Brain microvascular endothelial cell (primary cell): ENCODE data around the gene GFPT2.

Source experiments
- DNase-seq: peaks from one replicate; pipeline ENCODE4 v3.0.0-alpha.2; 2020
- H3K27ac ChIP-seq: fragments of 250-450 bp; sonication (Bioruptor Pico); 2 replicates; pipeline ENCODE4 v1.5.1; 2020; ENCODE audit warnings: mild to moderate bottlenecking, moderate library complexity
- H3K27me3 ChIP-seq: fragments of 250-450 bp; sonication (Bioruptor Pico); replicated peaks from 2 replicates; pipeline ENCODE4 v1.5.1; 2020; ENCODE audit warnings: mild to moderate bottlenecking
- H3K36me3 ChIP-seq: fragments of 250-450 bp; sonication (Bioruptor Pico); replicated peaks from 2 replicates; pipeline ENCODE4 v1.5.1; 2020; ENCODE audit warnings: mild to moderate bottlenecking
- H3K4me3 ChIP-seq: 2 replicates; pipeline ENCODE4 v1.5.1; 2011; ENCODE audit warnings: low read depth, mild to moderate bottlenecking, control low read depth, low read length, moderate library complexity
- CTCF ChIP-seq: IDR thresholded peaks from 2 replicates; pipeline ENCODE4 v1.5.1; 2011; ENCODE audit warnings: low read depth, mild to moderate bottlenecking, moderate library complexity, low read length, control low read depth, inconsistent platforms; ENCODE audit errors: missing control alignments
- in situ Hi-C: cut with HindIII; loops from 2 replicates; pipeline ENCODE4 v1.10.0; 2017; ENCODE audit warnings: low sequenced_read_pairs, low pct_ligation_motif_present

GFPT2 gene

DNA sequence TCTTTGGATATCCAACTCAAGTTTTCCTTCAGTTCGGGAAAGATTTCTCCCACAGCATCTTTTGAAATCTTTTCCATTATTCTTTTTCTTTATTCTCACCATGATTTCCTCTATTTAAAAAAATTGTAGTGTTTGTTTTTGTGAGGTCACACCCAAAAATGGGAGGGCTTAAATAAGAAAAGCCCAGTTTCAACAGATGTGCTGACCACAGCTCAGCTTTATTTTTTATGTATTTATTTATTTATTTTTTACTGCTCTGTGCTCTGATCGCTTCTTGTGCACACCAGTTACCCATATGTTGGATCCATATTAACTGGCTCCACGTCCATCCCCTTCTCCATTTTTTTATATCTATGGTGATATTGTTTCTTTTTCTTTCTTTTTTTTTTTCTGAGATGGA lies 20.3 kb downstream of the GFPT2 start:
- no peak for DNase-seq
- Histone ChIP-seq H3K27me3 (no peaks in the 10 kb centered on the region), H3K4me3 (no peak overlapping the region), H3K27ac (peak overlapping the region; percentile 95), H3K36me3 (peaks cover 67% of the 10 kb centered on the region)
- in situ Hi-C loops: no loop called here
- no peak for TF ChIP-seq CTCF

- TF ChIP-seq CTCF: peak; percentile 56
- in situ Hi-C loops: no loop called here
- peaks cover 68% of the 10 kb centered on the region for H3K36me3 ChIP-seq
- no peak for DNase-seq
- no peak overlapping the region for H3K4me3 ChIP-seq
- no peaks in the 10 kb centered on the region for H3K27me3 ChIP-seq
- H3K27ac ChIP-seq: peak overlapping the region; percentile 95
These were observed 21.1 kb downstream of the GFPT2 start for GRCh38 chr5:180332051-180332517.

DNA sequence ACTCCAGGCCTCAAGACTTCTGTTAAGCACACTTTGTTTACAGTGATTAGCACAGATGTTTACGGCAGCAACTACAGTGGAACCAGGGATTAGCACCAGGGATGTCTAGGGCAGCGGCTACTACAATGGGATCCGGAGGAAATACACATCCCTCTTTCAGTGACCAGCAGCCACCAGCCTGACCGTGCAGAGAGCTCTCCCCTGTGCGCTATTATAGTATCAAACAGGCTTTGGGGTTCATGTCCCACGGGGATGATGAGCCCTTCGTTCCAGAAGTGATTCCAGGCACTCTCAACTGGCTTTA lies 21.5 kb downstream of the GFPT2 start:
- in situ Hi-C loops: no loop called here
- H3K36me3 ChIP-seq: peaks cover 64% of the 10 kb centered on the region
- no peak for TF ChIP-seq CTCF
- no peak for DNase-seq
- H3K4me3 ChIP-seq: no peak overlapping the region
- no peaks in the 10 kb centered on the region for H3K27me3 ChIP-seq
- peak overlapping the region; percentile 95 for H3K27ac ChIP-seq

GRCh38 chr5:180330810-180331646 lies 22.1 kb downstream of the GFPT2 start:
- no peaks in the 10 kb centered on the region for H3K27me3 ChIP-seq
- no peak overlapping the region for H3K4me3 ChIP-seq
- in situ Hi-C loops: no loop called here
- no peak for TF ChIP-seq CTCF
- DNase-seq: peak; percentile 97
- H3K36me3 ChIP-seq: peaks cover 61% of the 10 kb centered on the region
- peak overlapping the region; percentile 95 for H3K27ac ChIP-seq

GRCh38 chr5:180330270-180330648 lies 22.9 kb downstream of the GFPT2 start:
- in situ Hi-C loops: no loop called here
- Histone ChIP-seq H3K36me3 (peaks cover 59% of the 10 kb centered on the region), H3K27ac (peak overlapping the region; percentile 95), H3K4me3 (peak overlapping the region; percentile 9), H3K27me3 (no peaks in the 10 kb centered on the region)
- TF ChIP-seq CTCF: no peak
- DNase-seq: no peak
